Measurements from ENCODE around the gene SLC39A3.

Gene SLC39A3

DNA sequence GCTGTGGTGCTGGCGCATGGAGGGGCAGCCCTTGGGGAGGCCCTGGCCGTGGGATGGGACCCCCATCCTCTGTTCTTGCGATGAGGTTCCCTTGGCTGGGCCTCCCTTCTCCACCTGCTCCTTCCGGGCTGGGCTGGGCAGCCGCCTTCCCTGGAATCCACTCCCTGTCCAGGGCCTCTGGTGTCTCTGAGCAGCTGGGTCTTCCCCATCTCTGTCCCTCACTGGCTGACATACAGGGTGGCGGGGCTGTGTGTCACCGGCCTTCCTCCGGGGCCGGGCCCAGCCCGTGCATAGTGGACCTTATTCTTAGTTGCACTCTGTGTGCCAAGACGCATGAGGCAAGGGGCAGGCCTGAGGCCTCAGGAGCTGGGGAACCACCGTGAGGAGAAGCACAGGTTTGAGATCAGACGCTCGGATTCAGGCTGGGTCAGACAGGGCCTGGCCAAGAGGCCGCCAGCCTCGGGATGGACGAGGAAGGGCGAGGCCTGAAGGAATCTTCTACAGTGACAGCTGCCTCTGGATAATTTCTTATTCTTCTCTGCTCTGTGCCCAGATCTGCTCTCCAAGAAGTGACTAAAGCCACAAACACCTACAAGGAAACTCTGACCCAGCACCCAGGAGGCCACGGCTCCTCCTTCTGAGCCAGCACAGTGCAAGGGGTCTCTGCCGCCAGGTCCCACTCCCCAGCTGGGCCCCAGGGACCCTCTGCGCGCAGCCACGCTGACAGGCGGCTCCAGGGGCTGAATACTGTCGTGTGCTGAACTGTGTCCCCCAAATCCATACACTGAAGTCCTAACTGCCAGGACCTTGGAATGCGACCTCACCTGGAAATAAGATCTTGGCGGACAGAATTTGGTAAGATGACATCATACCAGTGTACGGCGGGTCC is 32.2 kb upstream of the SLC39A3 start:
- H3K9me3 Mint-ChIP-seq = no peaks in the 10 kb centered on the region
- H3K4me3 Mint-ChIP-seq = no peak overlapping the region
- no peaks in the 10 kb centered on the region for H3K27me3 Mint-ChIP-seq
- H3K4me1 Mint-ChIP-seq = peaks cover 30% of the 10 kb centered on the region
- peaks cover 2% of the 10 kb centered on the region for H3K36me3 Mint-ChIP-seq
- no peak overlapping the region for H3K27ac Mint-ChIP-seq

DNA sequence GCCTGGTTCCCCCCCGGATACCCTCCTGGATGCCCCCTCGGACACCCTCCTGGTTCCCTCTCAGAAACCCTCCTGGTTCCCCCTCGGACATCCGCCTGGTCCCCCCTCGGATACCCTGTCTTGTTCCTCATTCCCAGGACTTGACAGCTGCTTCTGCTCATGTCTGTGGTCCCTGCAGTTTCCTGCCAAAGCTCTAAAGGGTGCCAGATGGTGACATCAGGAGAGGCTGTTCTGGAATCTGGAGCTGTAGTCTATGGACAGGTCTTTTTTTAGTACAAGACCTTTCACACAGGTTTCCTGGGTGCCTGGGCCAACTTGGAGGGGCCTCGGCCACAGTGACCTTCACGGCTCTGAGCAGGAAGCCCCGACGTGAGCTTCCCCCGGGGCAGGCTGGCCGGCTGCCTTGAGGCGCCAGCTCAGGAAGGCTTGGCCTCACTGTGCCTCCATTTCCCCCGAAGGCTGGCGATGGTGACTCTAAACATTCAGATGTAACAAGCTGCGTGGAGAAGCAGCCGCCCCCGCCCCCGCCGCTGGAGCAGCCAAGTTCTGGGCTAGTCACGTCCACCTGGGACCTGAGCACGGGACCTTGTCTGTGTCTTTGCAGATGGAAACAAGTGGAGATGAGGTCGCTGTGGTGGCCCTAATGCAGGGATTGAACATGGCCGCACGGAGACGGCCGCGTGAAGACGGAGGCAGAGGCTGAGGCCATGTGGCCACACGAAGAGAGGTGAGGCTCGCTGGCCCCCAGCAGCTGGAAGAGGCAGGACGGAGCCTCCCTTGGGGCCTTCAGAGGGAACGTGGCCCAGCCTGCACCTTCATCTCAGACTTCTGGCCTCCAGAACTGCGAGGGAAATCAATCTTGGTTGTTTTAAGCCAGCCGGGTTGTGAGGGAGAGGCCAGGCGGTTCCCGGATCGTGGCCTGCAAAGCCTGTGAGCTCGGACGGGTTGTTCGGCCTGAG is 30.5 kb upstream of the SLC39A3 start:
- Mint-ChIP-seq H3K27me3 (no peaks in the 10 kb centered on the region), H3K4me1 (peaks cover 17% of the 10 kb centered on the region), H3K36me3 (no peaks in the 10 kb centered on the region), H3K27ac (no peak overlapping the region), H3K4me3 (no peak overlapping the region), H3K9me3 (no peaks in the 10 kb centered on the region)

GRCh38 chr19:2769218-2769617 is 29.4 kb upstream of the SLC39A3 start:
- Mint-ChIP-seq H3K27ac (no peak overlapping the region), H3K27me3 (no peaks in the 10 kb centered on the region), H3K4me3 (no peak overlapping the region), H3K9me3 (no peaks in the 10 kb centered on the region), H3K36me3 (no peaks in the 10 kb centered on the region), H3K4me1 (peaks cover 8% of the 10 kb centered on the region)

GRCh38 chr19:2768365-2769132 is 28.7 kb upstream of the SLC39A3 start:
- Mint-ChIP-seq H3K4me1 (peaks cover 8% of the 10 kb centered on the region), H3K36me3 (no peaks in the 10 kb centered on the region), H3K27ac (no peak overlapping the region), H3K27me3 (no peaks in the 10 kb centered on the region), H3K9me3 (no peaks in the 10 kb centered on the region), H3K4me3 (no peak overlapping the region)

GRCh38 chr19:2767688-2768087 is 27.9 kb upstream of the SLC39A3 start:
- no peaks in the 10 kb centered on the region for H3K36me3 Mint-ChIP-seq
- no peak overlapping the region for H3K27ac Mint-ChIP-seq
- H3K4me3 Mint-ChIP-seq = no peak overlapping the region
- peaks cover 8% of the 10 kb centered on the region for H3K4me1 Mint-ChIP-seq
- no peaks in the 10 kb centered on the region for H3K27me3 Mint-ChIP-seq
- no peaks in the 10 kb centered on the region for H3K9me3 Mint-ChIP-seq

- no peak overlapping the region for H3K27ac Mint-ChIP-seq
- no peaks in the 10 kb centered on the region for H3K4me1 Mint-ChIP-seq
- H3K36me3 Mint-ChIP-seq = peaks cover 3% of the 10 kb centered on the region
- no peaks in the 10 kb centered on the region for H3K9me3 Mint-ChIP-seq
- H3K4me3 Mint-ChIP-seq = no peak overlapping the region
- H3K27me3 Mint-ChIP-seq = no peaks in the 10 kb centered on the region
These were observed 27.0 kb upstream of the SLC39A3 start for GRCh38 chr19:2766594-2767372.

DNA sequence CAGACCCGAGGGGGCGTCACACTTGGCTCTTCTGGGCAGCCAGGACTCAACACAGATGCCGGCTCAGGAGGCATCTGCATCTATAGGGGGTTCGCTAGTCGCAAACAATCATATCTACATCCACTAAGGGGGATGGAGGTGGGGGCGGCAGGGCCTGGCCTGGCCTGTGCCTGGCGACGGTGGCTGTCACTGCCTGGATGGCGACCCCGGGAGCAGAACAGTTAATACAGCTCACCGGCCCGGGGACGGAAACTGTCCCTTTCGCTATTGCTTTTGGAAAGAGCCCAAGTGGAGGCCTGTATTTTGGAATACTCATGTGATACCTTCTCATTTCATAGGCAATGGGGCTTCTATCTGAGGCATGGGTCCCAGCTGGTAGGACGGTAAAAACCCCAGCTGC is 25.6 kb upstream of the SLC39A3 start:
- H3K9me3 Mint-ChIP-seq = no peaks in the 10 kb centered on the region
- peaks cover 3% of the 10 kb centered on the region for H3K36me3 Mint-ChIP-seq
- no peaks in the 10 kb centered on the region for H3K27me3 Mint-ChIP-seq
- H3K4me3 Mint-ChIP-seq = no peak overlapping the region
- no peak overlapping the region for H3K27ac Mint-ChIP-seq
- no peaks in the 10 kb centered on the region for H3K4me1 Mint-ChIP-seq

- Mint-ChIP-seq H3K4me3 (no peak overlapping the region), H3K4me1 (no peaks in the 10 kb centered on the region), H3K36me3 (peaks cover 3% of the 10 kb centered on the region), H3K27me3 (no peaks in the 10 kb centered on the region), H3K9me3 (no peaks in the 10 kb centered on the region), H3K27ac (no peak overlapping the region)
These were observed 25.1 kb upstream of the SLC39A3 start for GRCh38 chr19:2764945-2765344.

DNA sequence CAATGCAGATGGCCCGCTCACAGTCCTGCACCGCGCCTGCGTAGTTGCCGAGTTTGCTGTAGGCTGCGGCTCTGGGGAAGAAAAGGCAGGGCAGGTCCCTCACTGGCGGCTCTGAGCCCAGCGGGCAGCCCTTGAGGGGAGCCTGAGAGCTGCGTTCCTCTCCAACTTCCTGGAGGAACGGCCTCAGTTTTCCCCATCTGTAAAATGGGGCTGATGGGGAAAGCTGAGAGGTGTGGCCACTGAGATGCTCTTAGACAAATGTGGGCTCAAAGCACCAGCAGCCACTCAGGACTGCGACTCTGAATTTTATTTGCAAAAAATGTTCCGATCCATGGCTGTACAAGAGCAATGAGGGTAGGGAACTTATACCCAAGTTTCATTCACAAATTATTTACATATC is 23.9 kb upstream of the SLC39A3 start:
- Mint-ChIP-seq H3K36me3 (peaks cover 3% of the 10 kb centered on the region), H3K4me1 (no peaks in the 10 kb centered on the region), H3K9me3 (no peaks in the 10 kb centered on the region)

GRCh38 chr19:2762783-2763496 is 23.1 kb upstream of the SLC39A3 start:
- Mint-ChIP-seq H3K27ac (no peak overlapping the region), H3K4me1 (no peaks in the 10 kb centered on the region), H3K36me3 (peaks cover 3% of the 10 kb centered on the region), H3K4me3 (no peak overlapping the region), H3K9me3 (no peaks in the 10 kb centered on the region), H3K27me3 (no peaks in the 10 kb centered on the region)

More for the DNA sequence above, 23.9 kb upstream of the SLC39A3 start:
- Mint-ChIP-seq H3K4me3 (no peak overlapping the region), H3K27ac (no peak overlapping the region), H3K27me3 (no peaks in the 10 kb centered on the region)

GRCh38 chr19:2761876-2762782 is 22.3 kb upstream of the SLC39A3 start:
- H3K4me1 Mint-ChIP-seq = no peaks in the 10 kb centered on the region
- H3K36me3 Mint-ChIP-seq = peaks cover 3% of the 10 kb centered on the region
- H3K9me3 Mint-ChIP-seq = no peaks in the 10 kb centered on the region
- no peaks in the 10 kb centered on the region for H3K27me3 Mint-ChIP-seq
- H3K4me3 Mint-ChIP-seq = no peak overlapping the region
- H3K27ac Mint-ChIP-seq = no peak overlapping the region

GRCh38 chr19:2761309-2761677 is 21.5 kb upstream of the SLC39A3 start:
- Mint-ChIP-seq H3K4me3 (no peak overlapping the region), H3K27me3 (no peaks in the 10 kb centered on the region), H3K36me3 (peaks cover 4% of the 10 kb centered on the region), H3K27ac (no peak overlapping the region), H3K4me1 (no peaks in the 10 kb centered on the region), H3K9me3 (no peaks in the 10 kb centered on the region)

DNA sequence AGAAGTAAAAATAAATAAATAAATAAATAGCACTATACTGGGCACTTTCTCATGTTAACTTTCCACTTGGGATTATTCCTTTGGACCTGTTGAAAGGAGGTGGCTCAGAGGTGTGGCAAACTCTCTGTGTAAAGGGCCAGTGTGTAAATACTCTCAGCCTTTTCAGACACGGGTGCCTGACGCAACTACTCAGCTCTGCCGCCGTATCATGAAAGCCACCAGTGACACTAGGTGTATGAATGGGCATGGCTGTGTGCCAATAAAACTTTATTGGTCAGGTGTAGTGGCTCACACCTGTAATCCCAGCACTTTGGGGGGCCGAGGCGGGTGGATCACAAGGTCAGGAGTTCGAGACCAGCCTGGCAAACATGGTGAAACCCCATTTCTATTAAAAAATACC is 20.1 kb upstream of the SLC39A3 start:
- H3K36me3 Mint-ChIP-seq = peaks cover 5% of the 10 kb centered on the region
- H3K4me3 Mint-ChIP-seq = no peak overlapping the region
- no peak overlapping the region for H3K27ac Mint-ChIP-seq
- no peaks in the 10 kb centered on the region for H3K4me1 Mint-ChIP-seq
- H3K27me3 Mint-ChIP-seq = no peaks in the 10 kb centered on the region
- H3K9me3 Mint-ChIP-seq = no peaks in the 10 kb centered on the region

All from activated naive CD4-positive, alpha-beta T cell treated with anti-CD3 and anti-CD28 coated beads, Interleukin-2, amount 50 U/mL, for 24 hours (primary cell).